ENCODE results near the gene EIF4H. TPM values are rescaled to one million over a fixed set of nuclear protein-coding genes. Genes with fewer than 3 reads are reported as not detected.
A peak's percentile ranks its signal among the peaks of the same experiment; 100 is the strongest.

EIF4H gene
- total and polyA plus RNA-seq, 2 of the 8 experiments (the other 6 are each of a cell fraction or from before 2014, with no cell fraction given) = 323 to 382 TPM

- Histone ChIP-seq H3K9ac (replicated peaks in 1 of 4; ENCODE audit: extremely low read depth in 1 of 4, low read depth in 3 of 4, low read length in 3 of 4) (no peak overlapping the region), H3K56ac (replicated peaks; ENCODE audit: insufficient read length, low read depth, low read length) (no peak overlapping the region), H3K27ac (ENCODE audit: low read depth, low read length) (no peak overlapping the region), H3K23me2 (ENCODE audit: low read depth, low read length) (no peaks in the 10 kb centered on the region; the same call in 1 of the 2 replicates), H4K20me1 (replicated peaks in 1 of 2; ENCODE audit: control insufficient read depth in 1 of 2, insufficient read depth in 2 of 2, low read length in 2 of 2) (no peaks in the 10 kb centered on the region), H3K18ac (ENCODE audit: extremely low read depth, low read length) (no peak overlapping the region), H4K5ac (ENCODE audit: insufficient read length, low read depth, low read length) (no peak overlapping the region), H3K23ac (ENCODE audit: insufficient read length) (no peak overlapping the region), H2BK5ac (ENCODE audit: low read depth, low read length) (no peak overlapping the region), H2BK120ac (replicated peaks; ENCODE audit: low read depth, low read length) (no peak overlapping the region), H3K4me1 (replicated peaks in 1 of 4; ENCODE audit: control insufficient read depth in 3 of 4, insufficient read depth in 4 of 4, low read length in 3 of 4) (0 out of 7 replicates have a peak, but pooled peaks cover 0 to 2% (median 0%) of the 10 kb centered on the region in 4 experiments), H2BK15ac (ENCODE audit: low read length) (no peak overlapping the region), H3K4me2 (ENCODE audit: insufficient read depth in 1 of 2, low read depth in 2 of 2, low read length in 2 of 2) (no peak overlapping the region), H4K8ac (ENCODE audit: extremely low read depth, insufficient read depth, low read length) (no peak overlapping the region), H3K79me1 (ENCODE audit: low read depth, low read length) (no peaks in the 10 kb centered on the region), H3K9me3 (ENCODE audit: insufficient read depth in 2 of 2, low read depth in 1 of 2, low read length in 1 of 2) (no peaks in the 10 kb centered on the region), H3K14ac (ENCODE audit: insufficient read length) (no peak overlapping the region), H2BK20ac (ENCODE audit: low read length) (no peak overlapping the region), H3K4me3 (ENCODE audit: extremely low read depth in 1 of 4, insufficient read depth in 2 of 4, low read depth in 3 of 4, low read length in 4 of 4) (no peak overlapping the region), H2AK5ac (ENCODE audit: low read depth, low read length) (no peak overlapping the region), H2AFZ (ENCODE audit: low read length) (no peak overlapping the region), H3K4ac (replicated peaks; ENCODE audit: insufficient read length, low read depth, low read length) (no peak overlapping the region), H3K36me3 (ENCODE audit: control insufficient read depth in 2 of 4, insufficient read depth in 4 of 4, low read length in 3 of 4) (no peaks in the 10 kb centered on the region), H4K91ac (replicated peaks; ENCODE audit: insufficient read length, low read length) (no peak overlapping the region), H3K27me3 (replicated peaks in 1 of 4; ENCODE audit: control insufficient read depth in 3 of 4, extremely low read depth in 1 of 4, insufficient read depth in 3 of 4, low read length in 3 of 4) (no peaks in the 10 kb centered on the region), H3K79me2 (ENCODE audit: control insufficient read depth in 1 of 2, insufficient read depth in 2 of 2, low read length in 2 of 2) (no peaks in the 10 kb centered on the region), H2BK12ac (ENCODE audit: low read depth, low read length) (no peak overlapping the region)
- TF ChIP-seq RAD21 (IDR thresholded peaks at IDR 0.05 in 1 of 2, conservative IDR thresholded peaks at IDR 0.05 in 1 of 2; ENCODE audit: low read depth in 2 of 2, low read length in 2 of 2) = peak; percentile 44 to 59; a peak in 3 of 4 replicates
- TF ChIP-seq RNF2 (IDR thresholded peaks at IDR 0.05; ENCODE audit: borderline replicate concordance, low read depth, low read length, missing control alignments, poor library complexity, severe bottlenecking) = no peak
- TF ChIP-seq EGR1 (IDR thresholded peaks at IDR 0.05; ENCODE audit: borderline replicate concordance, low read depth, low read length) = no peak
- TF ChIP-seq CTCF (IDR thresholded peaks at IDR 0.05; ENCODE audit: control extremely low read depth in 1 of 3, insufficient read depth in 1 of 3, low read depth in 1 of 3, low read length in 3 of 3) = peak; percentile 41 to 71 (median 66)
- CTCF ChIA-PET (ENCODE audit: partially characterized antibody) = interaction anchor here (0.6 to 11.6 kb wide), 33 partner anchors 8 to 1634 kb away, joined by 3 to 132 read pairs (median 3); no protein-coding TSS in a partner anchor
- POLR2A ChIA-PET (ENCODE audit: partially characterized antibody) = interaction anchor here (0.6 to 1.3 kb wide), 9 partner anchors 11 to 211 kb away, joined by 3 to 5 read pairs (median 3); partner anchors contain the start of gene EIF4H
- DNase-seq (ENCODE audit: low read depth in 1 of 2, low spot score in 2 of 2) (no peak), FAIRE-seq (no peak)
- 76% methylated on average over 12 of the region's 12 CpGs; no CpG with 5 or more reads in 1 of the 2 experiments for WGBS, 2 experiments (ENCODE audit: extremely low coverage in 1 of 2, insufficient coverage in 1 of 2, insufficient read length in 1 of 2, insufficient replicate concordance in 2 of 2, low coverage in 1 of 2, low lambda C conversion rate in 2 of 2, missing lambda C conversion rate in 1 of 2)
Measured at GRCh38 chr7:74202841-74203556, 28.8 kb downstream of the EIF4H start.

All from H1 (cell line).